Measurements from ENCODE around the gene GAS7.

Gene GAS7

GRCh38 chr17:9973669-9974447 lies 224.5 kb downstream of the GAS7 start:
- no peak for DNase-seq

- DNase-seq: no peak
These were observed 226.4 kb downstream of the GAS7 start for GRCh38 chr17:9971991-9972390.

GRCh38 chr17:9969301-9969935 lies 229.0 kb downstream of the GAS7 start:
- DNase-seq: no peak

DNA sequence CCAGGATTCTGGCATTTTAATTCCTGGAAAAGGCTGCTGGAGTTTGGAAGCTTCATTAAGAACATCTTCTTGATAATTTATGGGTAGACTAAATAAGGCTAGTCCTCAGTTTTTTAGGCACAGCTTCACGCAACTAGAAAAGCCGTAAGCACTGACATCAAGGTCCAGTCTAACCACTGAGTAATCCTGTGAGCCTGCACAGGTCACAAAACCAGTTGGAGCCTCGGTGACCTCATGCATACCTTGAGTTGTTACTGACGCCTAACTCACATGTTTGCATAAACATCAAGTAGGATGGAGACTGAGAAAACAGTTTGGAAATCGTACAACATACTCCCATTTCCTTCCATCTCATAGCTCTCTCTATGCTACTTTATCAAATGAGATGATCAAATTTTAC lies 229.5 kb downstream of the GAS7 start:
- DNase-seq: no peak

GRCh38 chr17:9968008-9968407 lies 230.4 kb downstream of the GAS7 start:
- DNase-seq: no peak

- peak in 1 of 2 experiments; percentile 12 for DNase-seq
These were observed 238.9 kb downstream of the GAS7 start for GRCh38 chr17:9959377-9959981.

DNA sequence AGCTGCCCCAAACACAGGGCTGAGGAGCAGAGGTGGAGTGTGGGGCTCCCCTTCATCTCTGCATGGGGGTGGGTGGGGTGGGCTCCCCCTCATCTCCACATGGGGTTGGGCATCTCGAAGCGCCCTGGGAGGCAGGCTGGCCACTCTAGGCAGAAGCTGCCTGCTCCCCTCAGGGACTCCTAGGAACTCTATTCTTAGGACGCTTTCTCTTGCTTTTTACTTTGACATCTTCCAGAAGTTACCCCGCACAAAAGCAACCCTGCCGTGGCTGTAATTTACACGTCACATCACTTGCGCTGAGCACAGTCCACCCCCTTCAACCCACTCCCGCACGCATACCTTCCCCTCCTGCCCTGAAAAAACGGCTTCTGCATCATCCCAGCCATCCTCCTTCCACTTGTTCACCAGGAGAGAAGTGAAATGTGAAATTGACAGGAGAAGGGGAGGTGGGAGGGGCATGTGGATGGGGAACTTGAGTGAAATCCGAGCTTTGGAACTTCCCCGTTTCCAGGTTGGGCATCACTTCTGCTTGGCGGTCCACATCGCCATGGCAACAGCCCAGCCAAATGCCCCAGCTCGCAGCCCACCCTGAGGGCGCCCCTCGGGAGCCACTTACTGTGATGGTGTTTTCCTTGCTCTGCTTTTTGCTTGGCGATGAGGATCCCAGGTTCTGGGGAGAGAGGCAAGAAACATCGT lies 239.7 kb downstream of the GAS7 start:
- no peak for DNase-seq

DNA sequence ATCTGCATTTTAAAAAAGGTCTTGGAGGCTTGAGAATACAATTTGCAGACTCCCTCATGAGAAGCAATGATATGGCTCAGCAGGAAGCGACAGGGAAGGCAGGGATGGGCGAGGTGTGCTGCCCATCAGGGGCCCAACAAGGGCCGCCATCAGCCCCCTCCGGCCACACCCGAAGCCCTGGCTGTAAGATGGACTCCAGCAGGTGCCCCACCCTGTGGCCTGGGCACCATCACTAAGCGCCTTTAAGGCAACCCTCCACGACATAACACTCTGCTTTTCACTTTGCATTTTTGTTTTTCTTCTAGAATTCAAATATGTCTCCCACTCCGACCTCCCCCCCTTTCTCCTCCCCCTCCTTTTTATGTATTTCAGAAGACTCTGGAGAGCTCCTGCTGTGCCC lies 241.2 kb downstream of the GAS7 start:
- no peak for DNase-seq

- no peak for DNase-seq
These were observed 241.8 kb downstream of the GAS7 start for GRCh38 chr17:9956474-9957131.

GRCh38 chr17:9953492-9953891 lies 244.9 kb downstream of the GAS7 start:
- DNase-seq: no peak

- no peak for DNase-seq
These were observed 246.6 kb downstream of the GAS7 start for GRCh38 chr17:9951803-9952202.

GRCh38 chr17:9948928-9949327 lies 249.5 kb downstream of the GAS7 start:
- DNase-seq: no peak

DNA sequence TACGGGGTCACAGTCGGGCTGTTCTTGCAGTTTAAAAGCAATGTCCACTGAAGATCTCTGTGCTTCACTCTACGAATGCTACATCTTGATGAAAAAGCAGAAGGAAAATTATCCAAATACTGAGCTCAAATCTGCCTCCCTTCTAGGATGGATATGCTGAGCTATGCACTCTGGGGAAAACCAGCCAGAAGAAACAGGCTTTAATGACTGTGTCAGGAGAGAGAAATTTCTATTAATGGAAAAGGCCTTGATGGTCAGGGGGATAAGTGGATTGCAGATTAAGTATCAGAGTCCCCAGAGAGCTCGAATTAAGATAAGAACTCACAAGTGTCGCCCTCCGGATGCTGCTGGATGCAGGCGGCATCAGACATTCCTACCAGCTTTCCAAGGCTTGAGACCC lies 253.7 kb downstream of the GAS7 start:
- DNase-seq: no peak

- no peak for DNase-seq
These were observed 255.1 kb downstream of the GAS7 start for GRCh38 chr17:9943343-9943742.

DNA sequence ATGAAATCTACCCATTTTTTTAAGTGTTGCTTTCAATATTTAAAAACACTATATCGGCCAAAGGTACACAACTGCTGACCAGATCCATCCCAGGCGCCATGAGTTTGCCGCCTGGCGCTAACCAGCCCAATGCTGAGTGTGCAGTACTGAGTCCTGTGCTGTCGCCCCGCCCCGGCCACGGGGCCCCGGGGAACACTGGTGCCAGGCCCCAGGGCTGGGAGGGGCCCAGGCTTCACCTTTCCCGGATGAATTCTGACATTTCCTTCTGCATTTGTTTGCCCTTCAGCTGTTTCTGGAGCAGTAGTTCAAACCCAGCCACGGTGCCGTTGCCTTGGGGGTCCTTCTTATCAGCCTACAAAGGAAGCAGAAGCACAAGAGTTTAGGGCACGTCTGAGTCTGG lies 255.5 kb downstream of the GAS7 start:
- DNase-seq: no peak

DNA sequence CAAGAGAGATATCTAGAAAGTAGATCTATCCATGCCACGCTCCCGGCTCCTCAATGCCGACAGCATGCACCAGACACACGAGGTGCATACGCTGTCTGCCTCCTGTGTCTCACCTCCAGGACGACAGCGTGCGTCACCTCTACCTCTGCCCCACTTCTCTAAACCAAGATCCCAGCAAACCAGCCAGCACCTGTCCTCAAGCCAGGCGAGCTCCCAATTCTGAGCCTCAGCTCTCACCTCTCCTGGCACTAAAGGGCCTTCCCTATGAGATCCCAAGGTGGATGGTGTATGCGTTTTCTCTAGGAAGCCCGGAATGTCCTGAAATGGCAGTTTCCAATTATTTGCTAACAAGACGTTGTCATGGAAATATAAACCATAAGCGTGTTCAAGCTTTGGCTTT lies 257.1 kb downstream of the GAS7 start:
- no peak for DNase-seq

- DNase-seq: no peak
These were observed 257.6 kb downstream of the GAS7 start for GRCh38 chr17:9940841-9941240.

GRCh38 chr17:9938764-9939163 lies 259.6 kb downstream of the GAS7 start:
- no peak for DNase-seq

DNA sequence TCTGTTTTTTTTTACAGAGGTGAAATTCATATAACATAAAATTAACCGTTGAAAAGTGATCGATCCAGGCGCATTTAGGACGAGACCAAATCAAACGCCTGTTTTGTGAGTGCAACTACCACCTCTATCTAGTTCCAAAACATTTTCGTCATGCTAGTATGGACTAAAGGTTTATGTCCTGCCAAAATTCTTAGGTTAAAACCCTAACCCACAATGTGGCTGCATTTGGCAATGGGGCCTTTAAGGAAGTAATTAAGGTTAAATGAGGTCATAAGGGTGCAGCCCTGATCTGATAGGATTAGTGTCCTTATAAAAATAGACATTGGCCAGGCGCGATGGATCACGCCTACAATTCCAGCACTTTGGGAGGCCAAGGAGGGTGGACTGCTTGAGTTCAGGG lies 260.5 kb downstream of the GAS7 start:
- DNase-seq: no peak

- no peak for DNase-seq
These were observed 261.1 kb downstream of the GAS7 start for GRCh38 chr17:9937241-9937761.

GRCh38 chr17:9936095-9936494 lies 262.3 kb downstream of the GAS7 start:
- DNase-seq: no peak

DNA sequence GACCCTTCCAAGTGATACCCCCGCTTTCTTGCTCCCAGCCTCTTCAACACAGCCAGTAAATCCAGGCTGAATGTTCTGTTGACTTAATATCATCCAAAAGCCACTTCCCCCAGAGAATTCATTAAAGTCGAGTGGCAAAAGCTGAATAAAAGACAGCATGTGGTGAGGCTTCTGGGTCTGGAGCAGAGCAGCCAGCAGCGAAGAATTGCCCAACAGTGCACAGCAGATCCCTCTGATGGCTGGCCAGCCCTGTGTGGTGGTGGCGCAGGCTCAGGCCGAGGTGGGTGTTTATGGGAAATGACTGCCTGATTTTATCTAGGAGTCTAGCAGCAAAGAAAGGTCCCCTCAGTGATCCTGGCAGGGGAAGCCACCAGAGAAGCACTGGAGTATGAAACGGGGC lies 263.0 kb downstream of the GAS7 start:
- DNase-seq: no peak

GRCh38 chr17:9934331-9934730 lies 264.1 kb downstream of the GAS7 start:
- DNase-seq: no peak
